OCI-LY3 (cell line): Measurements from ENCODE around the gene JUN.

Experiments
- H2AFZ ChIP-seq: fragments of 200-600, 300-600 bp; shearing (Covaris generic); 2 replicates; pipeline ENCODE4 v1.6.0; 2014; ENCODE audit warnings: antibody characterized with exemption, low read depth, low read length
- H3K27ac ChIP-seq: fragments of 200-600, 300-600 bp; sonication (generic); 2 replicates; pipeline ENCODE4 v1.5.1; 2014; ENCODE audit warnings: mild to moderate bottlenecking, low read length, moderate library complexity, mixed read lengths
- H3K27me3 ChIP-seq: fragments of 200-600, 300-600 bp; sonication (generic); 2 replicates; pipeline ENCODE4 v1.6.1; 2014; ENCODE audit warnings: low read depth, low read length, mixed read lengths
- H3K36me3 ChIP-seq: fragments of 200-600, 300-600 bp; sonication (generic); replicated peaks from 2 replicates; pipeline ENCODE3; 2014; ENCODE audit warnings: low read depth, low read length, mixed read lengths
- H3K4me1 ChIP-seq: fragments of 300-600, 200-600 bp; sonication (generic); 2 replicates; pipeline ENCODE4 v1.6.1; 2014; ENCODE audit warnings: low read length, mixed read lengths
- H3K4me2 ChIP-seq: fragments of 200-600, 300-600 bp; sonication (generic); 2 replicates; pipeline ENCODE4 v1.6.1; 2014; ENCODE audit warnings: low read length, mixed read lengths
- H3K4me3 ChIP-seq: fragments of 300-600, 200-600 bp; sonication (generic); 2 replicates; pipeline ENCODE4 v1.5.1; 2014; ENCODE audit warnings: antibody characterized with exemption, mild to moderate bottlenecking, low read length, moderate library complexity
- H3K79me2 ChIP-seq: fragments of 300-600, 200-600 bp; shearing (Covaris generic); 2 replicates; pipeline ENCODE4 v1.6.1; 2014; ENCODE audit warnings: mild to moderate bottlenecking, low read length, mixed read lengths
- H3K9ac ChIP-seq: fragments of 300-600, 200-600 bp; shearing (Covaris generic); 2 replicates; pipeline ENCODE4 v1.6.0; 2014; ENCODE audit warnings: mild to moderate bottlenecking, low read length, moderate library complexity
- H3K9me3 ChIP-seq: fragments of 200-600, 300-600 bp; shearing (Covaris generic); 2 replicates; pipeline ENCODE4 v1.6.1; 2014; ENCODE audit warnings: low read length, mixed read lengths; ENCODE audit not compliant: insufficient read depth
- H4K20me1 ChIP-seq: fragments of 200-600, 300-600 bp; sonication (generic); 2 replicates; pipeline ENCODE4 v1.6.1; 2016; ENCODE audit warnings: low read length, mixed read lengths; ENCODE audit not compliant: insufficient read depth
- CTCF ChIP-seq: fragments of 200-600, 300-600 bp; sonication (generic); IDR thresholded peaks from 2 replicates; pipeline ENCODE4 v1.5.1; 2014; ENCODE audit warnings: antibody characterized with exemption, low read length, low read depth
- EZH2phosphoT487 ChIP-seq: fragments of 200-600 bp; shearing (Covaris generic); IDR thresholded peaks from 2 replicates; pipeline ENCODE4 v1.6.1; 2018; ENCODE audit warnings: antibody characterized with exemption, mixed run types, low read depth

Gene JUN

GRCh38 chr1:58786927-58787245, 3.0 kb upstream of the JUN start:
- Histone ChIP-seq H4K20me1 (no peaks in the 10 kb centered on the region), H2AFZ (no peak overlapping the region), H3K27me3 (no peaks in the 10 kb centered on the region), H3K27ac (no peak overlapping the region), H3K4me3 (no peak overlapping the region), H3K36me3 (peaks cover 10% of the 10 kb centered on the region), H3K79me2 (peaks cover 15% of the 10 kb centered on the region), H3K9ac (no peak overlapping the region), H3K9me3 (no peaks in the 10 kb centered on the region), H3K4me2 (no peak overlapping the region), H3K4me1 (peaks cover 18% of the 10 kb centered on the region)
- no peak for TF ChIP-seq CTCF
- TF ChIP-seq EZH2phosphoT487 = no peak

- Histone ChIP-seq H4K20me1 (no peaks in the 10 kb centered on the region), H3K9ac (no peak overlapping the region), H3K79me2 (peaks cover 19% of the 10 kb centered on the region), H3K4me2 (peak overlapping the region; percentile 100), H3K27me3 (no peaks in the 10 kb centered on the region), H3K4me1 (peaks cover 19% of the 10 kb centered on the region), H3K4me3 (0 out of 2 replicates have a peak overlapping the region, but pooled peaks have one; percentile 94), H3K36me3 (peaks cover 14% of the 10 kb centered on the region), H2AFZ (no peak overlapping the region), H3K27ac (no peak overlapping the region), H3K9me3 (no peaks in the 10 kb centered on the region)
- no peak for TF ChIP-seq CTCF
These were observed 2.5 kb upstream of the JUN start for GRCh38 chr1:58786184-58786926.

GRCh38 chr1:58785442-58786058, 1.7 kb upstream of the JUN start:
- H3K4me3 ChIP-seq = peak overlapping the region; percentile 94
- no peaks in the 10 kb centered on the region for H3K27me3 ChIP-seq
- peak overlapping the region; percentile 92 for H3K9ac ChIP-seq
- H2AFZ ChIP-seq = 0 out of 2 replicates have a peak overlapping the region, but pooled peaks have one; percentile 5
- peaks cover 19% of the 10 kb centered on the region for H3K79me2 ChIP-seq
- TF ChIP-seq CTCF = no peak
- no peak for TF ChIP-seq EZH2phosphoT487
- H3K4me2 ChIP-seq = peak overlapping the region; percentile 100
- peaks cover 14% of the 10 kb centered on the region for H3K36me3 ChIP-seq
- 0 out of 2 replicates have a peak, but pooled peaks cover 3% of the 10 kb centered on the region for H4K20me1 ChIP-seq
- peaks cover 19% of the 10 kb centered on the region for H3K4me1 ChIP-seq
- H3K27ac ChIP-seq = peak overlapping the region; percentile 86; the same call in 1 of the 2 replicates
- H3K9me3 ChIP-seq = no peaks in the 10 kb centered on the region

GRCh38 chr1:58784758-58785441, 1.1 kb upstream of the JUN start:
- Histone ChIP-seq H3K27me3 (no peaks in the 10 kb centered on the region), H3K9me3 (no peaks in the 10 kb centered on the region), H4K20me1 (0 out of 2 replicates have a peak, but pooled peaks cover 3% of the 10 kb centered on the region), H3K36me3 (peaks cover 14% of the 10 kb centered on the region), H3K9ac (peak overlapping the region; percentile 92), H3K79me2 (peaks cover 19% of the 10 kb centered on the region), H3K4me2 (peak overlapping the region; percentile 100), H2AFZ (peak overlapping the region; percentile 5; the same call in 1 of the 2 replicates), H3K27ac (peak overlapping the region; percentile 86), H3K4me3 (peak overlapping the region; percentile 94), H3K4me1 (peaks cover 19% of the 10 kb centered on the region)
- no peak for TF ChIP-seq EZH2phosphoT487
- peak; percentile 43 for TF ChIP-seq CTCF
